ENCODE results near the gene LIN37. TPM values are rescaled to one million over a fixed set of nuclear protein-coding genes. Genes with fewer than 3 reads are reported as not detected.
A peak's percentile ranks its signal among the peaks of the same experiment; 100 is the strongest.

The LIN37 gene
- total and polyA plus RNA-seq, 4 donors: 2.6 to 7.0 (median 6.1) TPM

DNA sequence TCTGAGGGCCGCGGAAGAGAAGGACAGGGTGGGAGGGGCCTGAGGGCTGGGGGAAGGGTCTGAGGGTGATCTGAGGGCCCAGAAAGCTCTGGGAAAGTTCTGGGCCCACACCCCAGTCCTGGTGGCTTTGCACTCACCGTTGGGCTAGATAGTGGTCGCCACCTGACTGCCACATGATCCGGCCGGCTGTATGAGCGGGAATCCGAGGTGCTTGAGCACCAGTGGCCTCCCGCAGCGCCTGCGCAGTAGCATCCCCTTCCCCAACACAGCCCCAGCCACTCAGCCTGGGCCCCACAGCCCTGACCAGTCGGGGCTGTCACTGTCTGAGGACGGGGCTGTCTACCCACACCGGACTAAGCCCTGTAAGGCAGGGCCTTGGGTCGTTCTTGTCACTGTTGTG, 49.3 kb downstream of the LIN37 start:
- 5% methylated on average over 15 of the region's 15 CpGs for whole genome bisulfite sequencing
- no peaks in the 10 kb centered on the region for H3K27me3 ChIP-seq (ENCODE audit: control insufficient read depth in 4 of 4, insufficient read depth in 4 of 4, low read length in 3 of 4)
- no peak overlapping the region for H3K9ac ChIP-seq (ENCODE audit: low read depth in 1 of 2, low read length in 2 of 2)
- H3K27ac ChIP-seq (ENCODE audit: low read depth in 1 of 2, low read length in 2 of 2): no peak overlapping the region
- H3K9me3 ChIP-seq (ENCODE audit: control insufficient read depth in 4 of 4, low read length in 3 of 4): no peaks in the 10 kb centered on the region
- DNase-seq (ENCODE audit: low spot score): peak; percentile 53
- H3K36me3 ChIP-seq (ENCODE audit: control insufficient read depth in 4 of 4, insufficient read depth in 3 of 4, low read depth in 1 of 4, low read length in 3 of 4): peaks cover 0 to 8% (median under 1%) of the 10 kb centered on the region in 4 donors
- H3K4me1 ChIP-seq (ENCODE audit: control insufficient read depth in 4 of 4, insufficient read depth in 4 of 4, low read length in 3 of 4): peaks cover 0 to 4% (median 2%) of the 10 kb centered on the region in 4 donors
- no peak for TF ChIP-seq GABPA (IDR thresholded peaks at IDR 0.05 in 1 of 2, conservative IDR thresholded peaks at IDR 0.05 in 1 of 2)
- no peak for TF ChIP-seq HNF4A (conservative IDR thresholded peaks at IDR 0.05)
- TF ChIP-seq YY1 (IDR thresholded peaks at IDR 0.05): no peak
- no peak for TF ChIP-seq ZBTB33 (IDR thresholded peaks at IDR 0.05)
- TF ChIP-seq RXRA (IDR thresholded peaks at IDR 0.05): no peak
- no peak for TF ChIP-seq FOXA1 (IDR thresholded peaks at IDR 0.05)
- no peak for TF ChIP-seq RAD21 (IDR thresholded peaks at IDR 0.05)
- no peak for TF ChIP-seq JUND (IDR thresholded peaks at IDR 0.05)
- no peak for TF ChIP-seq FOXA2 (IDR thresholded peaks at IDR 0.05)
- peak overlapping the region in 1 of 3 donors; percentile 4 for H3K4me3 ChIP-seq (ENCODE audit: low read depth in 1 of 3, low read length in 3 of 3)

GRCh38 chr19:35801828-35802227, 53.5 kb downstream of the LIN37 start:
- H3K4me3 ChIP-seq (ENCODE audit: low read depth in 1 of 3, low read length in 3 of 3): no peak overlapping the region
- H3K27me3 ChIP-seq (ENCODE audit: control insufficient read depth in 4 of 4, insufficient read depth in 4 of 4, low read length in 3 of 4): no peaks in the 10 kb centered on the region
- TF ChIP-seq YY1 (IDR thresholded peaks at IDR 0.05) (no peak), REST (IDR thresholded peaks at IDR 0.05) (no peak), EGR1 (IDR thresholded peaks at IDR 0.05; ENCODE audit: low read depth in 2 of 2) (no peak), GABPA (IDR thresholded peaks at IDR 0.05 in 1 of 2, conservative IDR thresholded peaks at IDR 0.05 in 1 of 2) (no peak), HNF4A (conservative IDR thresholded peaks at IDR 0.05) (no peak), CTCF (IDR thresholded peaks at IDR 0.05; ENCODE audit: low read depth, low read length, missing input control) (no peak), RXRA (IDR thresholded peaks at IDR 0.05) (no peak), RAD21 (IDR thresholded peaks at IDR 0.05) (no peak), FOXA2 (IDR thresholded peaks at IDR 0.05) (no peak), TAF1 (conservative IDR thresholded peaks at IDR 0.05) (no peak), SP1 (IDR thresholded peaks at IDR 0.05) (no peak)
- no peak overlapping the region for H3K27ac ChIP-seq (ENCODE audit: low read depth in 1 of 2, low read length in 2 of 2)
- H3K36me3 ChIP-seq (ENCODE audit: control insufficient read depth in 4 of 4, insufficient read depth in 3 of 4, low read depth in 1 of 4, low read length in 3 of 4): peaks cover 0 to 37% (median 14%) of the 10 kb centered on the region in 4 donors
- no peaks in the 10 kb centered on the region for H3K9me3 ChIP-seq (ENCODE audit: control insufficient read depth in 4 of 4, low read length in 3 of 4)
- H3K9ac ChIP-seq (ENCODE audit: low read depth in 1 of 2, low read length in 2 of 2): no peak overlapping the region
- WGBS: 85% methylated on average over 3 of the region's 3 CpGs
- DNase-seq (ENCODE audit: low spot score): no peak
- H3K4me1 ChIP-seq (ENCODE audit: control insufficient read depth in 4 of 4, insufficient read depth in 4 of 4, low read length in 3 of 4): peaks cover 0 to 4% (median 2%) of the 10 kb centered on the region in 4 donors

Other genes with a start within 250 kb of the LIN37 start
- 1 to 10 TPM; 1.7 to 9.4 TPM for gene DMKN, start 234.9 kb upstream of the LIN37 start, total RNA-seq
- gene DMKN, start 234.9 kb upstream of the LIN37 start, polyA plus RNA-seq: 1 to 10 TPM; 1.4 to 3.1 TPM
- gene SBSN, start 220.3 kb upstream of the LIN37 start, total RNA-seq: not detected
- not detected for gene SBSN, start 220.3 kb upstream of the LIN37 start, polyA plus RNA-seq
- not detected for gene GAPDHS, start 215.1 kb upstream of the LIN37 start, total RNA-seq
- gene GAPDHS, start 215.1 kb upstream of the LIN37 start, polyA plus RNA-seq: not detected
- 10 to 100 TPM; 18.1 to 28.0 TPM for gene TMEM147, start 202.9 kb upstream of the LIN37 start, total RNA-seq
- 10 to 100 TPM; 61.3 to 97.4 TPM for gene TMEM147, start 202.9 kb upstream of the LIN37 start, polyA plus RNA-seq
- gene ATP4A, start 184.9 kb upstream of the LIN37 start, total RNA-seq: not detected
- not detected for gene ATP4A, start 184.9 kb upstream of the LIN37 start, polyA plus RNA-seq
- not detected for gene PMIS2, start 162.4 kb upstream of the LIN37 start, total RNA-seq
- gene PMIS2, start 162.4 kb upstream of the LIN37 start, polyA plus RNA-seq: not detected
- 1 to 10 TPM; 2.5 to 7.3 TPM for gene HAUS5, start 135.8 kb upstream of the LIN37 start, total RNA-seq
- 1 to 10 TPM; 1.9 to 2.2 TPM for gene HAUS5, start 135.8 kb upstream of the LIN37 start, polyA plus RNA-seq
- 10 to 100 TPM; 20.1 TPM for gene RBM42, start 119.5 kb upstream of the LIN37 start, total RNA-seq
- 10 to 100 TPM; 17.8 to 34.7 TPM for gene RBM42, start 119.5 kb upstream of the LIN37 start, polyA plus RNA-seq
- gene ETV2, start 106.8 kb upstream of the LIN37 start, total RNA-seq: under 1 TPM; 0.17 to 0.70 TPM
- 1 to 10 TPM; 1.6 to 1.8 TPM for gene ETV2, start 106.8 kb upstream of the LIN37 start, polyA plus RNA-seq
- 100 to 1,000 TPM; 139 to 191 TPM for gene COX6B1, start 100.3 kb upstream of the LIN37 start, total RNA-seq
- gene COX6B1, start 100.3 kb upstream of the LIN37 start, polyA plus RNA-seq: 100 to 1,000 TPM; 451 to 518 TPM
- gene UPK1A, start 82.1 kb upstream of the LIN37 start, total RNA-seq: under 1 TPM in 1 of 2 donors, not detected in 1; 0.56 TPM
- gene UPK1A, start 82.1 kb upstream of the LIN37 start, polyA plus RNA-seq: under 1 TPM in 1 of 2 donors, not detected in 1; 0.10 TPM
- gene ZBTB32, start 44.0 kb upstream of the LIN37 start, total RNA-seq: not detected
- gene ZBTB32, start 44.0 kb upstream of the LIN37 start, polyA plus RNA-seq: under 1 TPM in 1 of 2 donors, not detected in 1; 0.47 TPM
- gene KMT2B, start 30.6 kb upstream of the LIN37 start, total RNA-seq: 10 to 100 TPM in 1 of 2 donors, 1 to 10 TPM in 1; 6.3 to 12.1 TPM
- gene KMT2B, start 30.6 kb upstream of the LIN37 start, polyA plus RNA-seq: 10 to 100 TPM in 1 of 2 donors, 1 to 10 TPM in 1; 3.7 to 10.3 TPM
- 10 to 100 TPM in 1 of 2 donors, 1 to 10 TPM in 1; 7.0 to 11.2 TPM for gene IGFLR1, start 6.1 kb upstream of the LIN37 start, total RNA-seq
- 10 to 100 TPM; 51.1 to 59.7 TPM for gene IGFLR1, start 6.1 kb upstream of the LIN37 start, polyA plus RNA-seq
- 10 to 100 TPM in 1 of 2 donors, 1 to 10 TPM in 1; 4.5 to 14.8 TPM for gene U2AF1L4, start 3.2 kb upstream of the LIN37 start, total RNA-seq
- gene U2AF1L4, start 3.2 kb upstream of the LIN37 start, polyA plus RNA-seq: 10 to 100 TPM; 12.0 to 36.5 TPM
- gene PSENEN, start 2.9 kb upstream of the LIN37 start, total RNA-seq: 1 to 10 TPM; 7.4 to 7.7 TPM
- gene PSENEN, start 2.9 kb upstream of the LIN37 start, polyA plus RNA-seq: 10 to 100 TPM; 33.8 to 58.1 TPM
- gene HSPB6, start 8.5 kb downstream of the LIN37 start, total RNA-seq: 1 to 10 TPM; 2.7 to 4.4 TPM
- 10 to 100 TPM in 1 of 2 donors, 1 to 10 TPM in 1; 6.9 to 17.7 TPM for gene HSPB6, start 8.5 kb downstream of the LIN37 start, polyA plus RNA-seq
- 1 to 10 TPM; 2.1 to 4.5 TPM for gene PROSER3, start 9.6 kb downstream of the LIN37 start, total RNA-seq
- 1 to 10 TPM; 2.4 to 3.1 TPM for gene PROSER3, start 9.6 kb downstream of the LIN37 start, polyA plus RNA-seq
- gene ARHGAP33, start 27.0 kb downstream of the LIN37 start, total RNA-seq: 10 to 100 TPM in 1 of 2 donors, 1 to 10 TPM in 1; 2.0 to 10.1 TPM
- gene ARHGAP33, start 27.0 kb downstream of the LIN37 start, polyA plus RNA-seq: 1 to 10 TPM in 1 of 2 donors, under 1 TPM in 1; 0.85 to 1.6 TPM
- gene PRODH2, start 64.3 kb downstream of the LIN37 start, total RNA-seq: 100 to 1,000 TPM in 1 of 2 donors, 10 to 100 TPM in 1; 56.4 to 116 TPM
- gene PRODH2, start 64.3 kb downstream of the LIN37 start, polyA plus RNA-seq: 100 to 1,000 TPM; 112 to 156 TPM
- gene NPHS1, start 103.9 kb downstream of the LIN37 start, total RNA-seq: under 1 TPM in 1 of 2 donors, not detected in 1; under 0.01 TPM
- not detected for gene NPHS1, start 103.9 kb downstream of the LIN37 start, polyA plus RNA-seq
- not detected for gene KIRREL2, start 108.3 kb downstream of the LIN37 start, total RNA-seq
- not detected for gene KIRREL2, start 108.3 kb downstream of the LIN37 start, polyA plus RNA-seq
- under 1 TPM in 1 of 2 donors, not detected in 1; 0.08 TPM for gene APLP1, start 120.0 kb downstream of the LIN37 start, total RNA-seq
- under 1 TPM; 0.16 to 0.51 TPM for gene APLP1, start 120.0 kb downstream of the LIN37 start, polyA plus RNA-seq
- gene NFKBID, start 152.0 kb downstream of the LIN37 start, total RNA-seq: 1 to 10 TPM; 1.3 to 2.4 TPM
- gene NFKBID, start 152.0 kb downstream of the LIN37 start, polyA plus RNA-seq: 1 to 10 TPM in 1 of 2 donors, under 1 TPM in 1; 0.66 to 1.2 TPM
- gene HCST, start 154.0 kb downstream of the LIN37 start, total RNA-seq: 1 to 10 TPM; 2.0 to 3.1 TPM
- 10 to 100 TPM in 1 of 2 donors, 1 to 10 TPM in 1; 4.6 to 13.3 TPM for gene HCST, start 154.0 kb downstream of the LIN37 start, polyA plus RNA-seq
- 10 to 100 TPM; 26.8 to 37.6 TPM for gene TYROBP, start 159.7 kb downstream of the LIN37 start, total RNA-seq
- gene TYROBP, start 159.7 kb downstream of the LIN37 start, polyA plus RNA-seq: 10 to 100 TPM; 43.8 to 89.6 TPM
- gene LRFN3, start 187.8 kb downstream of the LIN37 start, total RNA-seq: 1 to 10 TPM in 1 of 2 donors, under 1 TPM in 1; 0.89 to 1.9 TPM
- 1 to 10 TPM; 2.2 to 8.4 TPM for gene LRFN3, start 187.8 kb downstream of the LIN37 start, polyA plus RNA-seq
- gene SDHAF1, start 246.6 kb downstream of the LIN37 start, total RNA-seq: 10 to 100 TPM in 1 of 2 donors, 1 to 10 TPM in 1; 8.4 to 28.4 TPM
- gene SDHAF1, start 246.6 kb downstream of the LIN37 start, polyA plus RNA-seq: 10 to 100 TPM; 16.0 to 21.7 TPM

All from liver (tissue), 9 donors.